DMS53 treated with DMSO at 0.1 percent for 48 hours (cell line): ENCODE results near the gene TIMM13.
"Not testable (repeated sequence)": the region's sequence is repeated elsewhere in the genome, so short reads cannot be mapped to it uniquely, and the experiment has no call there.

Experiments
- DNase-seq: peaks from one replicate; lab custom pipeline; 2025; ENCODE audit not compliant: unreplicated experiment; lab: John Stamatoyannopoulos, UW

The TIMM13 gene

GRCh38 chr19:2427429-2428320 is at the start of gene TIMM13:
Gene TIMM13, minus strand, starts transcription at chr19:2427586. Its CDS starts 53 bp downstream, at chr19:2427533.
- DNase-seq, result peak; percentile 84

- DNase-seq, result no peak
Observed at GRCh38 chr19:2476451-2477140, 49.2 kb upstream of the TIMM13 start.

GRCh38 chr19:2475702-2476450 is 48.5 kb upstream of the TIMM13 start, which contains the start of gene GADD45B:
Gene GADD45B, plus strand, starts transcription at chr19:2476127. Its CDS starts 232 bp downstream, at chr19:2476359.
- peak; percentile 78 for DNase-seq

GRCh38 chr19:2475018-2475701 is 47.8 kb upstream of the TIMM13 start:
- DNase-seq, result no peak

GRCh38 chr19:2474232-2475017 is 47.0 kb upstream of the TIMM13 start:
- peak; percentile 62 for DNase-seq

GRCh38 chr19:2469915-2470200 is 42.5 kb upstream of the TIMM13 start:
- not testable (repeated sequence) for DNase-seq

- DNase-seq, result no peak
Observed at GRCh38 chr19:2469102-2469914, 41.9 kb upstream of the TIMM13 start.

- DNase-seq, result no peak
Observed at GRCh38 chr19:2468596-2468995, 41.2 kb upstream of the TIMM13 start.

- DNase-seq, result no peak
Observed at GRCh38 chr19:2464389-2464788, 37.0 kb upstream of the TIMM13 start.

- DNase-seq, result not testable (repeated sequence)
Observed at GRCh38 chr19:2463694-2464093, 36.3 kb upstream of the TIMM13 start.

- DNase-seq, result no peak
Observed at GRCh38 chr19:2462635-2463421, 35.4 kb upstream of the TIMM13 start.

- no peak for DNase-seq
Observed at GRCh38 chr19:2461751-2462634, 34.6 kb upstream of the TIMM13 start.

- DNase-seq, result no peak
Observed at GRCh38 chr19:2460245-2460644, 32.9 kb upstream of the TIMM13 start.

GRCh38 chr19:2458776-2459175 is 31.4 kb upstream of the TIMM13 start:
- not testable (repeated sequence) for DNase-seq

- DNase-seq, result no peak
Observed at GRCh38 chr19:2458054-2458453, 30.7 kb upstream of the TIMM13 start.

GRCh38 chr19:2457394-2458037 is 30.1 kb upstream of the TIMM13 start:
- no peak for DNase-seq
